IPS-20b (cell line): Measurements from ENCODE around the gene DBNL.
"Not testable (repeated sequence)": the region's sequence is repeated elsewhere in the genome, so short reads cannot be mapped to it uniquely, and the experiment has no call there.

ENCODE experiments used
- H3K27ac ChIP-seq: one replicate; pipeline ENCODE4 v1.5.1; 2013; ENCODE audit warnings: low read length
- H3K27me3 ChIP-seq: 2 replicates; pipeline ENCODE4 v1.6.1; 2013; ENCODE audit warnings: mild to moderate bottlenecking, low read length, inconsistent platforms; ENCODE audit not compliant: insufficient read depth
- H3K36me3 ChIP-seq: 2 replicates; pipeline ENCODE4 v1.6.1; 2013; ENCODE audit warnings: low read depth, mild to moderate bottlenecking, inconsistent platforms, low read length, moderate library complexity; ENCODE audit not compliant: insufficient read depth
- H3K4me1 ChIP-seq: 2 replicates; pipeline ENCODE4 v1.6.1; 2013; ENCODE audit warnings: mild to moderate bottlenecking, control low read depth, inconsistent platforms, low read length, moderate library complexity; ENCODE audit not compliant: insufficient read depth
- H3K4me3 ChIP-seq: 2 replicates; pipeline ENCODE4 v1.5.1; 2013; ENCODE audit warnings: mild to moderate bottlenecking, low read length, inconsistent platforms
- H3K9ac ChIP-seq: 2 replicates; pipeline ENCODE4 v1.6.1; 2013; ENCODE audit warnings: low read depth, mild to moderate bottlenecking, inconsistent platforms, low read length, moderate library complexity
- H3K9me3 ChIP-seq: 2 replicates; pipeline ENCODE4 v1.6.1; 2013; ENCODE audit warnings: mild to moderate bottlenecking, low read depth, low read length, inconsistent platforms; ENCODE audit not compliant: insufficient read depth

DBNL gene

GRCh38 chr7:44044315-44045225 is at the start of gene DBNL:
DBNL (plus strand) TSS chr7:44044702; CDS start chr7:44044738, 36 bp downstream.
- H3K4me1 ChIP-seq: no peaks in the 10 kb centered on the region
- H3K27me3 ChIP-seq: peaks cover 10% of the 10 kb centered on the region
- peaks cover 7% of the 10 kb centered on the region; the same call in 1 of the 2 replicates for H3K36me3 ChIP-seq
- no peaks in the 10 kb centered on the region for H3K9me3 ChIP-seq
- H3K27ac ChIP-seq: no peak within 1 kb of the TSS
- H3K9ac ChIP-seq: peak within 1 kb of the TSS; percentile 74; the same call in 1 of the 2 replicates
- peak within 1 kb of the TSS; percentile 73 for H3K4me3 ChIP-seq

GRCh38 chr7:43997532-43997931 is 47.0 kb upstream of the DBNL start, which contains the start of gene SPDYE1:
SPDYE1 (plus strand) TSS chr7:43997897; CDS start chr7:43999950, 2,053 bp downstream.
- H3K4me1 ChIP-seq, H3K36me3 ChIP-seq, H3K4me3 ChIP-seq, H3K27ac ChIP-seq, H3K9ac ChIP-seq, H3K9me3 ChIP-seq, H3K27me3 ChIP-seq: not testable (repeated sequence)

- not testable (repeated sequence) for H3K4me3 ChIP-seq, H3K27me3 ChIP-seq, H3K9me3 ChIP-seq, H3K4me1 ChIP-seq, H3K36me3 ChIP-seq, H3K27ac ChIP-seq, H3K9ac ChIP-seq
Observed at GRCh38 chr7:44012081-44012480, 32.4 kb upstream of the DBNL start.

- not testable (repeated sequence) for H3K4me3 ChIP-seq, H3K36me3 ChIP-seq, H3K4me1 ChIP-seq, H3K9ac ChIP-seq, H3K27ac ChIP-seq, H3K27me3 ChIP-seq, H3K9me3 ChIP-seq
Observed at GRCh38 chr7:44015090-44015489, 29.4 kb upstream of the DBNL start.

- not testable (repeated sequence) for H3K4me1 ChIP-seq, H3K27ac ChIP-seq, H3K9me3 ChIP-seq, H3K27me3 ChIP-seq, H3K36me3 ChIP-seq
- Histone ChIP-seq H3K4me3 (peak overlapping the region; percentile 80), H3K9ac (peak overlapping the region; percentile 73; the same call in 1 of the 2 replicates)
Observed at GRCh38 chr7:44018857-44019807, 25.4 kb upstream of the DBNL start.

GRCh38 chr7:44019825-44020224 is 24.7 kb upstream of the DBNL start:
- H3K27me3 ChIP-seq, H3K4me3 ChIP-seq, H3K27ac ChIP-seq, H3K9ac ChIP-seq, H3K36me3 ChIP-seq, H3K4me1 ChIP-seq, H3K9me3 ChIP-seq: not testable (repeated sequence)

GRCh38 chr7:44022069-44022468 is 22.4 kb upstream of the DBNL start:
- not testable (repeated sequence) for H3K9me3 ChIP-seq, H3K36me3 ChIP-seq, H3K9ac ChIP-seq, H3K27ac ChIP-seq, H3K4me3 ChIP-seq, H3K27me3 ChIP-seq, H3K4me1 ChIP-seq

GRCh38 chr7:44022796-44023467 is 21.6 kb upstream of the DBNL start:
- H3K36me3 ChIP-seq, H3K9me3 ChIP-seq, H3K4me3 ChIP-seq, H3K9ac ChIP-seq, H3K4me1 ChIP-seq, H3K27ac ChIP-seq, H3K27me3 ChIP-seq: not testable (repeated sequence)

- H3K36me3 ChIP-seq, H3K9ac ChIP-seq, H3K9me3 ChIP-seq, H3K27me3 ChIP-seq, H3K4me1 ChIP-seq, H3K27ac ChIP-seq, H3K4me3 ChIP-seq: not testable (repeated sequence)
Observed at GRCh38 chr7:44029433-44029832, 15.1 kb upstream of the DBNL start.

GRCh38 chr7:44030029-44030428 is 14.5 kb upstream of the DBNL start:
- not testable (repeated sequence) for H3K36me3 ChIP-seq, H3K9me3 ChIP-seq, H3K4me3 ChIP-seq, H3K4me1 ChIP-seq, H3K27me3 ChIP-seq, H3K27ac ChIP-seq, H3K9ac ChIP-seq

GRCh38 chr7:44031319-44031718 is 13.2 kb upstream of the DBNL start:
- not testable (repeated sequence) for H3K27me3 ChIP-seq, H3K9me3 ChIP-seq, H3K27ac ChIP-seq, H3K4me3 ChIP-seq, H3K9ac ChIP-seq, H3K36me3 ChIP-seq, H3K4me1 ChIP-seq
